Duodenal mucosa (tissue), 2 donors: ENCODE data around the gene CEL.
"Not testable (repeated sequence)": the region's sequence is repeated elsewhere in the genome, so short reads cannot be mapped to it uniquely, and the experiment has no call there.

Source experiments
- H3K27ac ChIP-seq: one replicate; pipeline ENCODE4 v1.7.0; 2013; ENCODE audit warnings: low read depth, low read length
- H3K27me3 ChIP-seq, 2 donors: one replicate each; pipeline ENCODE4 v1.7.0; 2013; ENCODE audit warnings: low read length in 2 of 2, control low read depth in 1 of 2; ENCODE audit not compliant: insufficient read depth in 2 of 2, control insufficient read depth in 1 of 2
- H3K36me3 ChIP-seq, 2 donors: one replicate each; pipeline ENCODE4 v1.7.0; 2013; ENCODE audit warnings: low read length in 2 of 2, control low read depth in 1 of 2; ENCODE audit not compliant: insufficient read depth in 2 of 2, control insufficient read depth in 1 of 2
- H3K4me1 ChIP-seq, 2 donors: one replicate each; pipeline ENCODE4 v1.7.0; 2013; ENCODE audit warnings: low read length in 2 of 2, control low read depth in 1 of 2; ENCODE audit not compliant: insufficient read depth in 2 of 2, control insufficient read depth in 1 of 2
- H3K4me3 ChIP-seq, 2 donors: one replicate each; pipeline ENCODE4 v1.7.0; 2013; ENCODE audit warnings: low read length in 2 of 2, low read depth in 1 of 2
- H3K9ac ChIP-seq, 2 donors: one replicate each; pipeline ENCODE4 v1.7.0; 2013; ENCODE audit warnings: low read length in 2 of 2, low read depth in 1 of 2
- H3K9me3 ChIP-seq, 2 donors: one replicate each; pipeline ENCODE4 v1.7.0; 2013; ENCODE audit warnings: low read length in 2 of 2, control low read depth in 1 of 2; ENCODE audit not compliant: control insufficient read depth in 1 of 2

Gene CEL

DNA sequence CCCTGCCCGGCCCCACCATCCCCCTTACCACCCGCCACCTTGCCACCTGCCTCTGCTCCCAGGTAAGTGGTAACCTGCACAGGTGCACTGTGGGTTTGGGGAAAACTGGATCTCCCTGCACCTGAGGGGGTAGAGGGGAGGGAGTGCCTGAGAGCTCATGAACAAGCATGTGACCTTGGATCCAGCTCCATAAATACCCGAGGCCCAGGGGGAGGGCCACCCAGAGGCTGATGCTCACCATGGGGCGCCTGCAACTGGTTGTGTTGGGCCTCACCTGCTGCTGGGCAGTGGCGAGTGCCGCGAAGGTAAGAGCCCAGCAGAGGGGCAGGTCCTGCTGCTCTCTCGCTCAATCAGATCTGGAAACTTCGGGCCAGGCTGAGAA is at the start of gene CEL:
Gene CEL (plus strand): TSS at position 218 of the 382 bp plus-strand sequence. CDS start 22 bp downstream, at position 240.
- Histone ChIP-seq H3K4me1 (peaks cover 9 to 27% of the 10 kb centered on the region in 2 donors), H3K36me3 (peaks cover 6 to 13% of the 10 kb centered on the region in 2 donors)
- H3K4me3 ChIP-seq, H3K9ac ChIP-seq, H3K9me3 ChIP-seq, H3K27me3 ChIP-seq, H3K27ac ChIP-seq: not testable (repeated sequence)

DNA sequence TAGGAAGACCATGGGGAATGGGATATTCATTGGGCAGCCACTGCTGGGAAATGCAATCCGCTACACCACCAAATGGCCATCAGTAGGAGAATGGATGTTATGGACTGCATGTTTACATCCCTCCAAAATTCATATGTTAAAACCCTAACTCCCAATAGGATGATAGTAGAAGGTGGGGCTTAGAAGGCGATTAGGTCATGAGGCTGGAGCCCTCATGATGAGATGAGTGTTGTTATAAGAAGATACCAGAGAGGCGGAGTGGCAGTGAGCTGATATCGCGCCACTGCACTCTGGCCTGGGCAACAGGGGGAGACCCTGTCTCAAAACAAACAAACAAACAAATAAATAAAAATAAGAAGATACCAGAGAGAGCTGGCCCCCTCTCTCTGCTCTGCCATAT is 47.1 kb upstream of the CEL start:
- Histone ChIP-seq H3K27me3 (no peaks in the 10 kb centered on the region), H3K4me3 (no peak overlapping the region), H3K36me3 (no peaks in the 10 kb centered on the region), H3K9ac (no peak overlapping the region), H3K9me3 (no peaks in the 10 kb centered on the region), H3K4me1 (no peaks in the 10 kb centered on the region), H3K27ac (no peak overlapping the region)

DNA sequence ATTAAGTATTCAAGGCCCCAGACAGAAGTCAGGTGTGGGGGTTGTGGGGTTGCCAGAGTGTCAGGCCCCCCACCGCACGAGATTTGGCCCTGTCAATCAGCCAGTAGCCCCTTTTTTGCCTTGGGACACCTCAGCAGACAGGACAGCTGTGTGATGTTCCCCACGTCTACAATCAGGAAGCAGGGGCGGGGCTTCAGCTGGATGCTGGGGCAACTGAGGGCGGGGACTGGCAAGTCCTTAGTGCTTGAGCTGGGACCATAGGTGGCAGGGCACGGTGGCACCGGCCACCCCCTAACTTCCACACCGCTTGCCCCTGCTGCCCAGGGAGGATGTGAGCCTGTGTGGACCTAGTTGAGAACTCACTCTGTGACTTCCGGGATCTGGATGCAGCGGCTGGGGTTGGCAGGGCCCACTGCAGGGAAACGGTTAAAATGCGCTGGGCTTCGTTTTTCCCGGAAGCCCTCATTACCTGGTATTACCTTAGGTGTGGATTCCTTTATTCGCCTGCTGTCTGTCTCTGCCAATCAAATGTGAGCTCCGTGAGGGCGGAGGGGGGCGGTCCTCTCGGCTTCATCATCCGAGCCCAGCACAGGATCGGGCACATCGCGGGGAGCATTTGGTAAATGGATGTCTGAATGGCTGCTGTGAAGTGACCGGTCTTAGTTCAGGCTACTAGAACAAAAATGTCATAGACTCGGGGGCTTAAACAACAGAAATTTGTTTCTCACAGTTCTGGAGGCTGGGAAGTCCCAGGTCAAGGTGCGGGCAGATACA is 38.5 kb upstream of the CEL start:
- H3K27me3 ChIP-seq, result no peaks in the 10 kb centered on the region
- H3K4me3 ChIP-seq, result no peak overlapping the region
- H3K27ac ChIP-seq, result no peak overlapping the region
- H3K9me3 ChIP-seq, result no peaks in the 10 kb centered on the region
- no peak overlapping the region for H3K9ac ChIP-seq
- H3K4me1 ChIP-seq, result peaks cover 0 to 4% of the 10 kb centered on the region in 2 donors
- no peaks in the 10 kb centered on the region for H3K36me3 ChIP-seq

DNA sequence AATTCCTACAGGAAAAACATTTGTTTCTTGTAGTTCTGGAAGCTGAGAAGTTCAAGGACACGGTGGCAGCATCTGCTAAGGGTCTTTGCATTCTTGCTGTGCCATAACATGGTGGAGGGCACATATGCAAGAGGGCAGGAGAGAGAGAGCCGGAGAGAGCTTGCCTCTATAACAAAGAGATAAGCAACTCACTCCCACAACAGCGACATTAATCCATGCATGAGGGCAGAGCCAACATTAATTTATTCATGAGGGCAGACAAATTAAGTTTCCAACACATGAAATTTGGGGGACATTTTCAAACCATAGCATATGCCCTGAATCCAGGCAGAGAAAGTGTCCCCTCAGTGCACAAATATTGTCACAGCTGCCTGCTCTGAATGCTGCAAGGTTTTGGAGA is 35.4 kb upstream of the CEL start:
- Histone ChIP-seq H3K36me3 (no peaks in the 10 kb centered on the region), H3K4me1 (peaks cover 5 to 15% of the 10 kb centered on the region in 2 donors), H3K4me3 (no peak overlapping the region), H3K27me3 (no peaks in the 10 kb centered on the region), H3K27ac (no peak overlapping the region), H3K9ac (no peak overlapping the region), H3K9me3 (no peaks in the 10 kb centered on the region)

DNA sequence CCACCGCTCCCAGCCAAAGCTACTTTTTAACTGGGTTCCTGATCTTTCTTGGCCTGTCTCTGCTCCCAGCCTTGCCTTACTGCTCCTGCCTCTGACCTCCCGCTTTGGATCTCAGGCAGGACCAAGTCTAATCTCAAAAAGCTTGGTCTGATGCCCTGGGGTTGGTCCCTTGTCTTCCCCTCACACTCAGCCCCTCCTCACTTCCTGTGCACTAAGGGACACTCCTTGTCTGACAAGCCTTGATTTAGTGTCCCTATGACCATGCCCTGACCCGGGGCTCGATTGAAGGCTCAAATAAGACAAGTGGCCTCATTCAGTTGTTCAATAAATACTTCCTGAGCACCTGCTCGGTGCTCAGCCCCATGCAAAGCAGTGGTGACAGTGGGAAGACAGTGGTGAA is 34.6 kb upstream of the CEL start:
- Histone ChIP-seq H3K9me3 (no peaks in the 10 kb centered on the region), H3K4me3 (no peak overlapping the region), H3K27me3 (no peaks in the 10 kb centered on the region), H3K9ac (no peak overlapping the region), H3K27ac (no peak overlapping the region), H3K4me1 (peaks cover 12 to 21% of the 10 kb centered on the region in 2 donors), H3K36me3 (no peaks in the 10 kb centered on the region)

DNA sequence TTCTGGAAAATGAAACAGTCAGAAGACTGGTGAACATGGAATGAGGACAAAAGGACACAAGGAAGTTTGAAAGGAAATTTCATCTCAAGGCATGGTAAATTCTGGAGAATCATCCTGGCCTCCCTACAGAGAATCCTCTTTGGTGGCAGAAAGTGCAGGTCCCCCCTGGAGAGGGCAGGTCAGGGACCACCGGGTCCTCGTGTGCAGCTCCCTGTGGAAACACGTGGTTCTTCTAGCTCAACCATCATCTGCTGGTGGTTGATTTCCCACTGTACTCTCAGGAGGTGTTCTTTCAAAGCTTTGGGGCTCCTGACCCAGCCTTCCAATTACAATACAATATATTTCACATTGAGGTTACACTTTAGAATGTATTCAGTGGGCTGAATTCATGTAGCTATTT is 33.6 kb upstream of the CEL start:
- no peaks in the 10 kb centered on the region for H3K9me3 ChIP-seq
- H3K4me3 ChIP-seq, result no peak overlapping the region
- H3K36me3 ChIP-seq, result peaks cover 0 to under 1% of the 10 kb centered on the region in 2 donors
- H3K9ac ChIP-seq, result no peak overlapping the region
- H3K4me1 ChIP-seq, result peaks cover 13 to 21% of the 10 kb centered on the region in 2 donors
- no peak overlapping the region for H3K27ac ChIP-seq
- H3K27me3 ChIP-seq, result no peaks in the 10 kb centered on the region

DNA sequence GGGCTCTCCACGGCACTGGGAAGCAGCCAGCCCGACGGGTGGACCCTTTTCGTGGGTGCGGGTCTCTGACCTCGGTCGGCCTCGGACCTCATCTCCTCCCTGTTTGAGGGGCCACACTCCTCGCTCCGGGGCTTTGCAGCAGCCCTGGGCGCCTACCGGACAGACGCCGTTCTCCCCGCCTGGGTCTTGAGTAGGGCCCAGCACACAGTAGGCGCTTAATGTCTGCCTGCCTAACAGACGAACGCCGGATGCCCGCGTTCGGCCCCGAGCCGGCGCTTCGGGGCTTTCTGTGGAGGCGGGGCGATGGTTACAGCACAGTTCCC is 31.8 kb upstream of the CEL start:
- Histone ChIP-seq H3K4me3 (peak overlapping the region; percentile 97 to 98), H3K9ac (peak overlapping the region; percentile 87 to 93), H3K27ac (peak overlapping the region; percentile 72), H3K9me3 (no peaks in the 10 kb centered on the region), H3K4me1 (peaks cover 13 to 25% of the 10 kb centered on the region in 2 donors), H3K36me3 (peaks cover 0 to 5% of the 10 kb centered on the region in 2 donors), H3K27me3 (no peaks in the 10 kb centered on the region)

DNA sequence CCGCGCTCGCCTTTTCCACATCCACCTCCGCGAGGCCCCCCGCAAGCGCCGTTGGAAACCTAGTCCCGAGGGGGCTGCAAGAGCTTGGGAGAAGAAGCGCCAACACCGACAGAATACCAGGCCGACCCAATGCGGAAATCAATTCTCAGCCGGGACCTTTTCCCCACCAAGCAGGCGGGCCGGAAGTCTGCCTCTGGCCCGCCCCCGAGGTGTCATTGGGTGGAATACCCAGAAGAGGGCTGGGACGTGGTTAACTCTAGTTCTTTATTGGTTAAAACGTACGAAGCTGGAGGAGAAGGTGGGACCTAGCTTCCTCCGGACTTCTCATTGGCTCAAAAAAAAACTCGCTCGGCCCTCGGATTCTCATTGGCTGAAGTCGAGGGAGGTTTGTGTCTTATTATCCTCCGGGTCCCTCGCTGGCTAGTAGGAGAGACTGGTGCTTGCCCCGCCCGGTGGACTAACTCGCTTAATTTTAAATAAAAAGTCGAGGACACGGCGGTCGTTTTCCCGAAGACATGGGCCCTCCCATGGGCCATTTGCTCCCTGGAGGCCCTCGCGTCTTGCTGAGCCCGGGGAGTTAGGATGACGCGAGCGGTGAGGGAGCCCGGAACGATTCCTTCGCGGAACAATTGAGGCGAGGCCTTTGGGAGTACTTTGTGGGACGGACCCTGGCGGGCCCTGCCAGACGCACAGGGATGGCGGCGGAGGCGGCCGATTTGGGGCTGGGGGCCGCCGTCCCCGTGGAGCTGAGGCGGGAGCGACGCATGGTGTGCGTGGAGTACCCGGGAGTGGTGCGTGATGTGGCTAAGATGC is 31.3 kb upstream of the CEL start, which contains the start of gene GTF3C5:
Gene GTF3C5 (plus strand): TSS at position 681 of the 813 bp plus-strand sequence. CDS start 15 bp downstream, at position 696.
- Histone ChIP-seq H3K9ac (peak within 1 kb of the TSS; percentile 87 to 93), H3K9me3 (no peaks in the 10 kb centered on the region), H3K4me3 (peak within 1 kb of the TSS; percentile 97 to 98), H3K4me1 (peaks cover 13 to 25% of the 10 kb centered on the region in 2 donors), H3K27ac (peak within 1 kb of the TSS; percentile 72), H3K27me3 (no peaks in the 10 kb centered on the region), H3K36me3 (peaks cover 0 to 5% of the 10 kb centered on the region in 2 donors)

DNA sequence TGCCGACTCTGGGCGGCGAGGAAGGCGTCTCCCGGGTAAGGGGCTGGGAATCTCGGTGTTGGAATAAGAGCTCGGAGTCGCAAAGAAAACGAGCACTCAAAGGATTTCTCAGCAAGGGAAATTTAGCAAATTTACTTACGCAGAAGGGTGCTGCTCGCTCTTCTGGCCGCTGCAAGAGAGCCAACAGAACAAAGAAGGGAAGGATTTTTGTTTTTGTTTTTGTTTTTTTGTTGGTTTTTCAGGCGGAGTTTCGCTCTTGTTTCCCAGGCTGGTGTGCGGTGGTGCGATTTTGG is 30.7 kb upstream of the CEL start:
- H3K4me1 ChIP-seq, result peaks cover 13 to 25% of the 10 kb centered on the region in 2 donors
- peak overlapping the region; percentile 97 to 98 for H3K4me3 ChIP-seq
- H3K36me3 ChIP-seq, result peaks cover 0 to 5% of the 10 kb centered on the region in 2 donors
- H3K27me3 ChIP-seq, result no peaks in the 10 kb centered on the region
- no peak overlapping the region for H3K27ac ChIP-seq
- H3K9ac ChIP-seq, result peak overlapping the region; percentile 83 to 84
- no peaks in the 10 kb centered on the region for H3K9me3 ChIP-seq

DNA sequence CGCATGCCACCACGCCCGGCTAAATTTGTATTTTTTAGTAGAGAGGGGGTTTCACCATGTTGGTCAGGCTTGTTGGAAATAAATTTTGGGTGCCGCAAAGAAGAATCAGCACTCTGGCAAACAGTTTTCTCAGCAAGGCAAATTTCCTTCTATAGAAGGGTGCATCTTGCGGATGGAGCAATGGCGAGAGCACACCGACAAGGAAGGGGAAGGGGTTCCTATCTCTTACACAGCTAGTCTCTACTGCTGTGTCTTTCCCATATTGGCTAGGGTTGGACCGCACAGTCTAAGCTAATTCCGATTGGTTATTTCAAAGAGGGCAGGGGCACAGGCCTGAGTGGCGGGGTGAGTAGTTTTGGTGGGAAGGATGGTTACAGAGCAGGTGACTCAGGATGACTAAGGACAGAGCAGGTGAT is 30.3 kb upstream of the CEL start:
- Histone ChIP-seq H3K27ac (no peak overlapping the region), H3K9me3 (no peaks in the 10 kb centered on the region), H3K9ac (peak overlapping the region; percentile 83 to 84), H3K4me3 (peak overlapping the region; percentile 97 to 98), H3K36me3 (peaks cover 0 to 5% of the 10 kb centered on the region in 2 donors), H3K27me3 (no peaks in the 10 kb centered on the region), H3K4me1 (peaks cover 13 to 25% of the 10 kb centered on the region in 2 donors)
